Activated CD4-positive, alpha-beta T cell treated with anti-CD3 and anti-CD28 coated beads, Interleukin-10, Interleukin-2, amounts not matched to agents 100 ng/mL and 50 ng/mL, durations not matched to agents 16 hours and 8 hours (primary cell): ENCODE results near the gene NOTCH4.
A peak's percentile ranks its signal among the peaks of the same experiment; 100 is the strongest.

Experiments used
- DNase-seq: peaks from one replicate; pipeline ENCODE4 v3.0.0-alpha.2; 2020

NOTCH4 gene

DNA sequence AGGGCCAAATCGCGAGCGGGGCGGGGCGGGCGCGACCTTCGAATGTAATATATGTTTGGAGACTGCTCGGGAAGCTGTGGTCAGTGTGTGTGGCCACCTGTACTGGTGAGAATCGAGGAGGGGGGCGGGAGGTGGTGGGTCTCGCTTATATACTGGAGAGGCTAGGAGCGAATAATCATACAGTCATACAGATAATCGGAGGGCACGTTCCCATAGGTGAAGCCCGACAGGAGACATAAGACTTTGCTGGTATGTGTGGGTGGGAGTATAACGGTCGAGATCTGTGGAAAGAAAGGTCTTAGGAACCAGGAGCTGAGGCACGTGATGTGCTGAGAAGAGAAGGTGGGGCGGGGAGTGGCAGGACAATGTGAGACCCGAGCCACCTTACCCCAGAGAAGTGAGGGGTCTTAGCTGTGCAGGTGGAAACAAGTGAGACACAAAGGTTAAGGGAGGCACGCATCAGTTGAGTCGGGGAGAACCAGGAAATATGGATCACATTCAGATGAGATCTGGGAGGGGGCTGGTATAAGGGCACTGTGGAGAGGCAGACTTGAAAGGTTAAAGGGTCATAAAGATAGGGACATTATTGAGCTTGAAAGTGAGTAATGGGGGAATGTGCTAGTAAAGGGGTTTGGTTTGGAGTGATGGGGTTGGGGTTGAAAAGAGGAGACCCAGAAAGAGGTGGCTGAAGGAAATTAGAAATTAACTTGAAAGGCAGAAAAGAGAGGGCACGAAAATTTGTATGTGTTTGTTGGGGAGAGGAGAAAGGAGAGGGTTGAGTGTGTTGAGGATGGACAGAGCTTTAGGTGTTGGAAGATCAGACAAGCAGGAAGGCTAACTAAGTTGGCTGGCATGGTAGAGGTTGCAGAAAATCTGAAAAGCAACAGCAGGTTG lies 45.1 kb downstream of the NOTCH4 start:
- no peak for DNase-seq

DNA sequence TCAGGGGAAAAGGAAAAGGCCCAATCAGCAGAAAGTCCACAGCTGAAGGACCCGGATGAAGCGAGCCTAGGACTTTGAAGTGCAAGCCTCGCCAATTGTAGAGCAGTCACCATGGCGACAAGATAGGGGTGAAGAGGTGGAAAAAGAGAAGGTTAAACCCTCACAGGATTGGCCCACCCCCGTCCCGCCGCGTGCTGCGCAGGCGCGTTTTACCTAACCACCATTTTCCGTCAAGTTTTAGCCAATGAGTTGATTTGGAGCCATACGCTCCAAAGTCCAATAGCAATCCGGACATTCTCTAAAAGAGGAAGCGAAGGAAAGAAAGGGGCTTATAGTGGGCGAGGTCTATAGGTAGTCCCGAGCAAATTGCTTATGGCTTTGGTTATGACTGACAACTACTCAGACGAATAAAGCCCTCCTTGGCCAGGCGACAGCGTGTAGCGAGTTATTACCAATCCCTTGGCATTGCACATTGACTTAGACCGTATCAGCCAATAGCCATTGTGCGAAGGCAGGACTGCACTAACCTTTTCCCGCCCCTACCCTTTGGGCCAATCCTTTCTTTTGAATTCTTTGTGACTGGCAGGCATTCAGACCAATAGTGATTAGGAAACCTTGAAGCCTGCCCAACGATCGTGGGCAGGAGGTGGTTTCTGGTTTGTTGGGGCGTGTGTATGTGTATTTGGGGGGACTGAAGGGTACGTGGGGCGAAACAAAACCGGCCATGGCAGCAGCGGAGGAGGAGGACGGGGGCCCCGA lies 45.9 kb downstream of the NOTCH4 start, which contains the start of gene RNF5:
TSS of gene RNF5 (plus strand) at position 618 of the 759 bp plus-strand sequence. CDS start at position 725, 107 bp downstream.
- DNase-seq = peak; percentile 99

DNA sequence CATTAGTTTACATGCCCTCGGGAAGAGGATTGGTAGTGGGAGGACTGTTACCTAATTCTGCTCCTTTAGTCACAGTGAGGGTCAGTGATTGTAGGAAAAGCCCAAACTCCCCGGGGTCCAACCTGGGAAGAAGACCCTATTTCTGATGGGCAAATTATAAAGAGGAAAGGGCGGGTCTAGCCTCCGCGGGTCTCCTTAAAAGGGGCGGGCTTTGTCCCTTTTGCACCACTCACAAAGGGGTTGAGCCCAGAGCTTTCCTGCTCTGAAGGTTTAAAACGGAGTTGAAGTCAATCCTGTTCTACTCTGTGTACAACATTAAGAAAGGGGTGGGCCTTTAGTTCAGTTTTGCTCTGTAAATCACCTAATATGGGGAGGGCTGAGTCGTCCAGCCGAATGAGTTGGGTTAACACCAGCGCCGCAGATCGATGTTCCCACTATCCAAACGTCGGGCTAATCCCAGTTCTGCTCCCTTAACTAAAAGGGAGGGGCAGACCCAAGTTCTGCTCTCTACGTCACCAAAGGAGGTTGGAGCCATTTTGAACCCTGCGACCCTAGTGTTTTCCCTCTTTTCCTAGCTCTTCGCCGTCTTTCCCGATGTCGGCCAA lies 46.6 kb downstream of the NOTCH4 start:
- peak; percentile 64 for DNase-seq

DNA sequence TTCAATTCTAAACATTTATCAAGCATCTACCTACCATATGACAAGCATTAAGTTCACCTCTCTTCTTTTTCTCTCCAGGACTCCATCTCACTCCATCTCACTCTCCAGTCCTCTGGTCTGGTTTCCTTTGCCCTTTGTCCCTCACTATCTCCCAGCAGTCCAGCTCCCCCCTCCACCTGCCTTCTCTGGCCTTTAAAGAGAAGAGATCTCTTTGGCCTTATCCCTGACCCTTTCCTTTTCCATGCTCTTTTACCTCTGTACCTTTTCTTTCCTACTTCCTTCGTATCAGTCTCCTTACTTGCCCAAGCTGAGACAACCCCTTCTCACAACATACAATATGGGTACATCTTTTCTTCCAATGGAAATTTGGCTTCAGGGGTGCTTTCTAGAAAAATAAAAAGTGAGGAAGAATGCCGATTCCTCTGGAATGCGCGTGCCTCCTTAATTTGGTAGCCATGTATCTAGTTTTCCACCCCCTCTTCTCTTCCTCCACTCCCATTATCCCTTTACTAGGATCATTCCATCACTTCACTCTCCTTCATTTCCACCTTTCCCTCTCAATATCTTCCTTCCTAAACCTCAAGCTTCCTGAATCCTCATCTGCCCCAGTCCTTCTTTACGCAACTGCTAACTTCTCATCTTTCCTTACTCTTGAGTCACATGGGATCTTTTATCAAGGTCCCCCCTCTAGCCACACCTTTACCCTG lies 47.2 kb downstream of the NOTCH4 start:
- DNase-seq = no peak

DNA sequence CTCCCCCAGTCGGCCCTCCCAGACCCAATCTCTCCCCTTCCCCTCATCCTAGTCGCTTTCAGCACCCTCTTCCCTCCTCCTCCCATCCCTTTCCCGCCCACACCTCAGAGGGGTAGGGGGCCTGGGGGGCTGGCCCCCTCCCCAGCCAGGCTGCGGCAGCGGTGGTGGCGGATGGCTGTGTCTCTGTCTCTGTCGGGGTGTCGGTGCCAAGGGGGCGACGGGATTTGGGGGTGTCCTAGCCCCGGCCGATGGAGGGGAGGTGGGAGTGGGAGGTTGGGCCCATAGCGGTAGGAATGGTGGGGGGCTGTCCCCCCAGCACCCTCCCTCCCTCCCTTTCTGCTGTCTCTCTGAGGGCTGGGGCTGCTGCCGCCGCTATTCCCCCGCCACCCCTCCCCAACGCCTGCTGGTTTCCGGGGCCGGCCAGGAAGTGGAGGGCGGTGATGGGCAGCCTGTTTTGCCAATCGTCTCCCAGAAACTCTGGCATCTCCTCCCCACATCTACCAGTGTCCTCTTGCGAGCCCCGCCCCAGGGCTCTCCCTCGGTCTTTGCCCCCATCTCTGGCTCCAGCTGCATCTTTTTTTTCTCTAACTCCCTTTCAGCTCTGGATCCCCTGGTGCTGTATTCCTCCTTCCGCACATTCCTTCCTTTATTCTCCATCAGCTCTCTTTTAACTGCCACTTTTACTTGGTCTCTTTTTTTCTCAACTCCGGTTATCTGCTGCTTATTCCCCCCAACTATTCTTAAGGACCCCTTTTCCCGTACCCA lies 48.0 kb downstream of the NOTCH4 start, which contains the start of gene AGPAT1:
TSS of gene AGPAT1 (minus strand) at position 374 of the 765 bp plus-strand sequence. CDS start 4,588 bp downstream, outside the sequence.
- DNase-seq = peak; percentile 98

DNA sequence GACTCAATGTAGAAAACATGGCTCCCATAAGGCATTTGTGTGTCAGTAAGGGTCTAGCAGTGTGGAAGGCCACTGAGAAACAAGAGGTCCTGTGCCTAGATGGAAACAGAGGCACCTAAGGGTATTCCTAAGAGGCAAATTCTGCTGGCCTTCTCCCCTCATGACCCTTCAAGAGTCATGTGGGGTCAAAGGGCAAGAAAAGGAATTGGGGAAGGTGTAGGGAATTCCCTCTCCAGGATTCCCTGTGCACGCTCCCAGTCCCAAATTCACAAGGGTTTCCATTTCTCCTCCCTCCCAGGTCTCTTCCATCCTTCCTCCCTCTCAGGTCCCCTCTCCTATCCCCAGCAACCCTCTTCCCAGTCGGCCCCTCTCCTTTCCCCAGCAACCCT lies 48.6 kb downstream of the NOTCH4 start:
- DNase-seq = no peak

DNA sequence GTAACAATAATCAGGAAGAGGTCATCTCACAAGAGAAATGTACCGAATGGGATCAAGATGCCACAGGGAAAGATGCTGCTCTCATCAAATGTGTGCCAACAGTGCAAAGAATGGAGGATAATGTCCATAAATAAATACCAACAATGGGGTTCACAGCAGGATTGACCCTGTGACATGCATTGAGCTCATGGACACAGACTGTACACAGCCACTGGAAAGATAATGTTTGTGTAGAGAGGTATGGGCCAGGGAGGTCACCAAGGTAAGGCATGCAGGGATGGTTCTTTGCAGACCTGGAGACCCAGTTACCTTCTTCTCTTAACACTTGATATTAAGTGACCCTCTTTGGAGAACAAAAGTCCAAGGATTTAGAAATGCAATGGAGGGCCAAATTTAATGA lies 49.5 kb downstream of the NOTCH4 start:
- DNase-seq = no peak

DNA sequence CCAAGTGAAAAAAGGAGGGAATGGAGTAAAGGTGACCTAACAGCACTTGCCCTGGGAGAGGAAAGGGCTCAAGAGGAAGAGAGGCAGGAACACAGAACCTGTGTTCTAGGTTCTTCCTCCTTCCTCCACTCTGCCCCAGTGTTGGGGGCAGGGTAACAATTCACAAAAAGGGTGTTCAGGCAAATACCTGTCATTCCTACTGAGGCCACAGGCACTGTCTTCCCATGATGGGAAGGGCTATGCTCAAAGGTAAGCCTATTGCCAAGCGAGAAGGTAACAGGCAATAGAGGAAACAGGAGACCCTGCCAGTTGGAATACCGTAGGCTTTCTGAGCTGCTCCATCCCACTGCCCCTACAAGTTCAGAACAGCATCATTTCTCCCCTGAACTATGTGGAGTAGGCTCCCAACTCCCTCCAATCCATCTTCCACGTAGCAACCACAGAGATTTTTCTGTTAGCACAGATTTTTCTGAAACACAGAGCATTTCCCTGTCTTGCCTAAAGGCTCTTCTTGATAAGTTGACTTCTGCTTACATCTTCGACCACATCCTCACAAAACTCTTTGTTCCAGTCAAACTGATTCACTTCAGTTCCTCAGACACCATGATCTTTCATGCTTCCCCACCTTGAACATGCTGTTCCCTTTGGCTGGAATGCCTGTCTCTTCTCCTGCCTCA lies 50.7 kb downstream of the NOTCH4 start:
- DNase-seq = no peak

DNA sequence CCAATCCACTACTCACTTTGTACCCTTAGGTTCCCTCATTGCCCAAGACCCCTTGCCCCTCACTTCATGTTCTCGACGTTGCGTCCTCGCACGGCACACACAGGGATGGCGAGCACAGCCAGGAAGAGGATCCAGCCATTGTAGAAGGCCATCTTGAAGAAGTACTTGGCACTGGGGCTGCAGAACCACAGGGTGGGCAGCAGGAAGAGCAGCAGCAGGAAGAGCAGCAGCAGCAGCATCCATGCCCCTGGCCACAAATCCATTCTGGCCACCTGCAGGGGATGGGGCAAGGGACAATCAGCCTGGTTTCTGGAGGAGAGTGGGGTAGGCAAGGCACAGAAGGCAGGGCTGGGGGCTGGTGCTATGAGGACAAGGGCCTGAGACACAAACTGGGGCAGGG lies 52.6 kb downstream of the NOTCH4 start:
- no peak for DNase-seq

DNA sequence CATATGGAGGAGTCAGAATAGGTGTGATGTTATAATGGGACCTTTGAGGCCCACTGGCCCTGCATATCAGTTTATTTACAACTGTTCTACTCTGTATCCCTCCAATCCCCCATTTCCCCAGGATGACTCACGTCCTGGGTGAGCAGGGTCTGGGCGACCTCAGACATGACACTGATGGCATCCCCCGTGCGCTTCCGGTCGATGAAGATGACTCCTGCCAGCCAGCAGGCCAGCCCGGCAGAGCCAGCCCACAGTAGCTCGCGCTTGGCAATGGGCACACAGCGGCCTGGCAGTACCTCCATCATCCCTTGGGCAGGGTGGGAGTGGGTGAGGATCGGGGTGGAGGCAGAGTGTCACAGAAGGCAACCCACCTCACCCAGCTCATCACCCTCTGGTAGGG lies 53.6 kb downstream of the NOTCH4 start:
- DNase-seq = no peak

DNA sequence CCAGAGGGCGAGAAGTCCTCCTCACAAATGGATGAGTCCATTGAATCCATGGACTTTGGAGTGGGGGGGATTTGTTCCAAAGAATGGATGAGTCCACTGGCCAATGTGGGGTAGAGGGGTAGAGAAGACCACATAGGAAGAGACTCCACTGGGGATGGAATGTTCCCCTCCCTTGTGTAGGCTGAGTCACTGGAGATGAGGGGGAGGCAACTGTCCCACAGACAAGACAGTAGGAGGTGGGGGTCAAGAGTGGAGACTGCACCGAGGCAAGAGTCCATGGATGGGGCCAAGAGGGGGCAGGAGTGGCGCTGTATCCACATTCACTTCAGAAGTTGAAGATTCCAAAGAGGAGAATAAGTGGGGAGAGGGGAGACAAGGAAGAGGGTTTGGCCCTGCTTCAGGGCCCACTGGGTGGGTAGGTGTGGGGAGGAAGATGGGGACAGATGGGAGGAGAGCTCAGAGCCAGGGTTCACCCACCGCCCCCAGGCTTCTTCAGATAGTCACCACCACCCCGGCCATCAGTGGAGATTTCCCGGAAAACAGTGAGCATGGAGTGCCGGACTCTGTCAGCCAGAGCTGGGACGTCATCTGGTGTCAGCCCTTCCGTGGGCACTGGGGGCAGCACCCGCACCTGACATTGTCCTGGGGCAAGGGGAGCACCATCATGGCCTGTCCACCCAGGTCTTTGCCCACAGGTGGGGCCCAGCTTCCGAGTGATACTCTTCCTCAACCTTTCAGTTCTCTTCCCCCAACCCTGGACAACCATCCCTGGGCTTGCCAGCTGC lies 54.9 kb downstream of the NOTCH4 start:
- no peak for DNase-seq

DNA sequence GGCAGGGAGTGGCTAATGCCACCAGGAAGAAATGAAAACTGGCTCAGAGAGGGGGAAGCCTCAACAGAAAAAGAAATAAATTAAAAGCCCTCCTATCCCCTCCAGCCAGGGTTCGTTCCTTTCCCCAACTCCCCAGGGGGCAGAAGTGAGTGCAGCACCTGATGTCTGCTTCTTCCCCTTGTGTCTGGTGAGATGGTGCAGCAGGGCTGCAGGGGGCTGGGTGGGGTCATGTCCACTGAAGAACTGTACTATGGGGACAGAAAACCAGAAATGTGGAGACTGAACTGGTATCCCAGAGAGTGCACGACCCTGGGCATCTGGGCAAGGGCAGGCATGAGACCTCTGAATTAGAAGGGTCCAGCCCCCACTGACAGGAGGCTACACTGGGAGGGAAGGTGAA lies 55.5 kb downstream of the NOTCH4 start:
- DNase-seq = no peak

DNA sequence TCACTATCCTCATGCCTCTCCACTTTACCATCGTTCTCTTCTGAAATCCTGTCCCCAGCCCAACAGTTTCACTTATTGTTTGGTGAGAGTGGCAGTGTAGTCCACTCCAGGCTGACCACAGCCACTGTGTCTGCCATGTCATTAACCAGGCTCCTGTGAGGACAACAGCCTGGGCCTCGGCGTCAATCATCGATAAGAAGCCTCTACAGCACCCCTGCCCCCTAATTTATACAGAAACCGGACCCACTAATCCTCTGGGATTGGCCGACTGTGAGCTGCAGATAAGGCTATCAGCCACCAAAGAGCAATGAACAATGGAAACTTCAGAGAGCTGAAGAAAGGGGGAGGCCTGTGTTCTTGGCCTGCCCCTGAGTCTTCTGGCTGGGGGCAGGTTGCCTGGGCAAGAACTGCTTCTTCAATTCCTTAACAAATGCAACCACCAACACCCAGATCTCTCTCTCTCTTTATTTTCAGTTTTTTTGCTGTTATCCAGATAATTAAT lies 56.1 kb downstream of the NOTCH4 start:
- no peak for DNase-seq

DNA sequence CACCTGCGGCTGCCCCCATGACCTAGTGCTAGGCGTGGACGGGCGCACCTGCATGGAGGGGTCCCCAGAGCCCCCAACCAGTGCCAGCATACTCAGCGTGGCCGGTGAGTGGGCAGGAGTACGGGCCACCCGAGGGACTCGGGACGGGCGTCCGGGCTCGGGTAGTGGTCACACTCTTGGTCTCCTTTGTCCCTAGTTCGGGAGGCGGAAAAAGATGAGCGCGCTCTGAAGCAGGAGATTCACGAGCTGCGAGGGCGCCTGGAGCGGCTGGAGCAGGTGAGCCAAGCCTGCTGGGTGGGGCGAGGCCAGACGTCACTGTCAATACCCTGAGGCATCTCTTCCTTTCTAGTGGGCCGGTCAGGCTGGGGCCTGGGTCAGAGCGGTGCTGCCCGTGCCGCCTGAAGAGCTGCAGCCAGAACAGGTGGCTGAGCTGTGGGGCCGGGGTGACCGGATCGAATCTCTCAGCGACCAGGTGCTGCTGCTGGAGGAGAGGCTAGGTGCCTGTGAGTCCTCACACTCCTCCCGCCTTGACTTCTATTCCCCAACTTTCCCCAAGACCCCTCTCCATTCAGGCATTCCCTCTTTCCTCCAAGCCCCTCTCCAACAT lies 56.6 kb downstream of the NOTCH4 start:
- DNase-seq = no peak

DNA sequence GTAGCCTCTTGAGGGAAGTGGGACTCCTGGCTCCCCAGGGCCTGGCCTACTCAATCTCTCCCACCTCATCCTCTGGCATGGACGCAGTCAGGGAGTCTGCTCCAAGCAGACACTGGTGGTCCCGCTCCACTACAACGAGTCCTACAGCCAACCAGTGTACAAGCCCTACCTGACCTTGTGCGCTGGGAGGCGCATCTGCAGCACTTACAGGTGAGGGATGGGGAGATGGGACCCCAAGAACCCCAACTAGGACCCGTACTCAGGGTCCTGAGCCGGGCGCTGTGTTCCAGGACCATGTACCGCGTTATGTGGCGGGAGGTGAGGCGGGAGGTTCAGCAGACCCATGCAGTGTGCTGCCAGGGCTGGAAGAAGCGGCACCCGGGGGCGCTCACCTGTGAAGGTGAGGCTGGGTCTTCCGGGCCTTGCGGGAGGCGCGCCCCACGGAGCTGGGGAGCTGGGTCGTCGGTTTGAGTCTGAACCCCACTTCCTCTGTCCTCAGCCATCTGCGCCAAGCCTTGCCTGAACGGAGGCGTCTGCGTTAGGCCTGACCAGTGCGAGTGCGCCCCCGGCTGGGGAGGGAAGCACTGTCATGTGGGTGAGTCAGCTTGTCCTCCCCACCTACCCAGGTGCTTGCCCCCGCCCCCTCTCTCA lies 57.3 kb downstream of the NOTCH4 start:
- no peak for DNase-seq

DNA sequence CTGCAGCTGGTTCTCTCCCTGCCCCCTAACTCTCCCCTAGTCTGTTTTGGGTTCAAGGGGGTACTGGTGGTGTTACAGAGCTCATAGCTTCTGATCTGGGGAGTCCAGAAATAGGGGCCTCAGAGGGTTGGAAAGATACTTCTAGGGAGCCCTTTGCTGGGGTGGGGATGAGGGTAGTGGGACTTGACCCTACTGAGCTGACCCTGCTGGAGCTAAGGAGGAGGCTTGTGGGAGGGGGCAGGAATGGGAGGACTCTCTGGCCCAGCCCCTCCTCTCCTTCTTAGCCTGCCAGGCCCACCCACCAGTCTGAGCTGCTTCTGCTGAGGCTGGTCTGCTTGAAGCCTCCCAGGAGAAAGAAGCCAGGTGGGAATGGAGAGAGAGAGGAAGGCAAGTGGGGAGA lies 59.6 kb downstream of the NOTCH4 start, which contains the start of gene EGFL8:
TSS of gene EGFL8 (plus strand) at position 301 of the 400 bp plus-strand sequence. CDS start 1,571 bp downstream, outside the sequence.
- DNase-seq = no peak

DNA sequence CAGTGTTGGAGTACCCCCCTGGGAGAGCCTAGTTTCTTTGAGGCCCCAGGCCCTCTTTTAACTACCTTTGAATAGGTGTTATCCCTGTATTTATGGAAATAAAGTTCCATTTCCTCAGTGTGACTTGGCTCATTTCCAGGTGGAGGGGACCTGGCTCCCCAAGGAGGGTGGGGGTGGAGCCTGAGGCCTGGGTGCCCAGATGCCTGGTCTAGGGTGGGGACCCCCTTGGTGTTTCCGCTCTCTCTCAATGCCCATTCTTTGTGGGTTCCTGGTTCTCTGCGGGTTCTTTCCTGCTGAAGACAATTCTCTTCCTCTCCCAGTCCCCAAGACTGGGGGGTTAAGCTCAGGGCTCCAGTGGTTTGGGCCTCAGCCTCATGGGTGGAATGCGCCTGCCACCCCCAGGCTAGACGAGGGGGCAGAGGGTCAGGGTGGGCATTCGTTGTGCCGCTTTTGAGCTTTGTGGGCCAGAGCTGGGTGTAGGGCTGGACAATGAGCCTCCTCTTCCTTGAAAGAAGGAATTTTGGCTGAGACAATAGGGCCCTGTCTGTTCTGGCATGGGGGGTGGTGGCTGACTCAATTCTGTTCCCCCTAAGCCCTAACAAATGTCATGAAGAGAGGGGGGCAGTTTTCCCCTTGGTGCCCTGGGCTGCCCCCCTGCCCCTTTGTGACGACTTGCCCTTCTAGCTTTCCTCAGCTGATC lies 60.2 kb downstream of the NOTCH4 start:
- no peak for DNase-seq

DNA sequence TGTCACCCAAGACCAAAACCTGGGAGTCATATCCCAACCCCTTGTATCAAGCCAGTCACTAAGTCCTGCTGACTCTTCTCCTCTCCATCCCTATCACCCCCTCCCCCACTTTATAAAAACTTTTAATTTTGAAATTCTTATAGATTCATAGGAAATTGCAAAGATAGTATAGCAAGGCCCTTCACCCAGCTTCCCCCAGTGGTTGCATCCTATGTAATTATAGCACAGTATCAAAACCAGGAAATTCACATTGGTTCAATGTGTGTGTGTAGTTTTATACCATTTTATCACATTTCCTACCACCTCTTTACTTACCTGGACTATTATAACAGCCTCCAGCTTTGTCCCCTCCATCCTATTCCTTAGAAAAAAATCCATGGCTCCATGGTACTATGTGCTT lies 65.8 kb downstream of the NOTCH4 start:
- no peak for DNase-seq

DNA sequence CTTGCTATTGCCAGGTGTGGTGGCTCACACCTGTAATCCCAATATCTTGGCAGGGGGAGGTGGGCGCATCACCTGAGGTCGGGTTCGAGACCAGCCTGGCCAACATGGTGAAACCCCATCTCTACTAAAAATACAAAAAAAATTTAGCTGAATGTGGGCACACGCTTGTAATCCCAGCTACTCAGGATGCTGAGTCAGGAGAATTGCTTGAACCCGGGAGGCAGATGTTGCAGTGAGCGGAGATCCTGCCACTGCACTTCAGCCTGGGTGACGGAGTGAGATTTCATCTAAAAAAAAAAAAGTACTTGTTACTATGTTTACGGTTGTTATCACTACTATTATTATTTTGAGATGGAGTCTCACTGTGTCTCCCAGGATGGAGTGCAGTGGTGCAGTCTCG lies 67.0 kb downstream of the NOTCH4 start:
- DNase-seq = no peak
